ENCODE data around the gene RAPGEF2. TPM values are rescaled to one million over a fixed set of nuclear protein-coding genes. Genes with fewer than 3 reads are reported as not detected.
A peak's percentile ranks its signal among the peaks of the same experiment; 100 is the strongest.

The RAPGEF2 gene
- total and polyA plus RNA-seq, 9 donors, result 16.9 to 33.6 (median 22.7) TPM

GRCh38 chr4:159145318-159145991 lies 42.6 kb downstream of the RAPGEF2 start:
- WGBS (ENCODE audit: insufficient coverage), result 90% methylated on average over 2 of the region's 4 CpGs
- no peaks in the 10 kb centered on the region for H3K4me1 ChIP-seq (ENCODE audit: control insufficient read depth, insufficient read depth, low read length)
- H3K9me3 ChIP-seq (replicated peaks; ENCODE audit: control insufficient read depth, low read depth, low read length), result no peaks in the 10 kb centered on the region
- no peak overlapping the region for H3K27ac ChIP-seq (ENCODE audit: low read length)
- no peaks in the 10 kb centered on the region for H3K27me3 ChIP-seq (ENCODE audit: control insufficient read depth, insufficient read depth, low read length)
- H3K4me3 ChIP-seq (ENCODE audit: low read length), result no peak overlapping the region
- H3K36me3 ChIP-seq (ENCODE audit: control insufficient read depth, insufficient read depth, low read length), result no peaks in the 10 kb centered on the region
- no peak for DNase-seq

- no CpG with 5 or more reads among the region's 1 CpG for WGBS (ENCODE audit: insufficient coverage)
- H3K27ac ChIP-seq (ENCODE audit: low read length), result no peak overlapping the region
- H3K4me1 ChIP-seq (ENCODE audit: control insufficient read depth, insufficient read depth, low read length), result peaks cover 3% of the 10 kb centered on the region
- H3K9me3 ChIP-seq (replicated peaks; ENCODE audit: control insufficient read depth, low read depth, low read length), result no peaks in the 10 kb centered on the region
- no peak for DNase-seq
- no peaks in the 10 kb centered on the region for H3K36me3 ChIP-seq (ENCODE audit: control insufficient read depth, insufficient read depth, low read length)
- H3K27me3 ChIP-seq (ENCODE audit: control insufficient read depth, insufficient read depth, low read length), result no peaks in the 10 kb centered on the region
- no peak overlapping the region for H3K4me3 ChIP-seq (ENCODE audit: low read length)
These were observed 43.1 kb downstream of the RAPGEF2 start for GRCh38 chr4:159145992-159146330.

- Histone ChIP-seq H3K36me3 (ENCODE audit: control insufficient read depth, insufficient read depth, low read length) (no peaks in the 10 kb centered on the region), H3K4me1 (ENCODE audit: control insufficient read depth, insufficient read depth, low read length) (peaks cover 3% of the 10 kb centered on the region)
These were observed 43.6 kb downstream of the RAPGEF2 start for GRCh38 chr4:159146488-159146887.

GRCh38 chr4:159148441-159148840 lies 45.6 kb downstream of the RAPGEF2 start:
- peaks cover 3% of the 10 kb centered on the region for H3K4me1 ChIP-seq (ENCODE audit: control insufficient read depth, insufficient read depth, low read length)
- H3K9me3 ChIP-seq (replicated peaks; ENCODE audit: control insufficient read depth, low read depth, low read length), result no peaks in the 10 kb centered on the region
- no peaks in the 10 kb centered on the region for H3K27me3 ChIP-seq (ENCODE audit: control insufficient read depth, insufficient read depth, low read length)
- no peak overlapping the region for H3K4me3 ChIP-seq (ENCODE audit: low read length)
- WGBS (ENCODE audit: insufficient coverage), result no CpG with 5 or more reads among the region's 2 CpGs
- no peak overlapping the region for H3K27ac ChIP-seq (ENCODE audit: low read length)
- peak; percentile 37 for DNase-seq
- no peaks in the 10 kb centered on the region for H3K36me3 ChIP-seq (ENCODE audit: control insufficient read depth, insufficient read depth, low read length)

More at GRCh38 chr4:159146488-159146887, 43.6 kb downstream of the RAPGEF2 start:
- Histone ChIP-seq H3K4me3 (ENCODE audit: low read length) (no peak overlapping the region), H3K27me3 (ENCODE audit: control insufficient read depth, insufficient read depth, low read length) (no peaks in the 10 kb centered on the region), H3K27ac (ENCODE audit: low read length) (no peak overlapping the region), H3K9me3 (replicated peaks; ENCODE audit: control insufficient read depth, low read depth, low read length) (no peaks in the 10 kb centered on the region)
- no peak for DNase-seq

GRCh38 chr4:159149666-159150065 lies 46.8 kb downstream of the RAPGEF2 start:
- Histone ChIP-seq H3K36me3 (ENCODE audit: control insufficient read depth, insufficient read depth, low read length) (no peaks in the 10 kb centered on the region), H3K9me3 (replicated peaks; ENCODE audit: control insufficient read depth, low read depth, low read length) (no peaks in the 10 kb centered on the region), H3K27ac (ENCODE audit: low read length) (no peak overlapping the region), H3K4me3 (ENCODE audit: low read length) (no peak overlapping the region), H3K27me3 (ENCODE audit: control insufficient read depth, insufficient read depth, low read length) (no peaks in the 10 kb centered on the region), H3K4me1 (ENCODE audit: control insufficient read depth, insufficient read depth, low read length) (peaks cover 3% of the 10 kb centered on the region)
- DNase-seq, result no peak
- WGBS (ENCODE audit: insufficient coverage), result no CpG with 5 or more reads among the region's 1 CpG

GRCh38 chr4:159150396-159150795 lies 47.5 kb downstream of the RAPGEF2 start:
- peaks cover 3% of the 10 kb centered on the region for H3K4me1 ChIP-seq (ENCODE audit: control insufficient read depth, insufficient read depth, low read length)

GRCh38 chr4:159150821-159151390 lies 48.0 kb downstream of the RAPGEF2 start:
- H3K4me1 ChIP-seq (ENCODE audit: control insufficient read depth, insufficient read depth, low read length), result peaks cover 3% of the 10 kb centered on the region
- no peaks in the 10 kb centered on the region for H3K27me3 ChIP-seq (ENCODE audit: control insufficient read depth, insufficient read depth, low read length)
- WGBS (ENCODE audit: insufficient coverage), result 61% methylated on average over 3 of the region's 4 CpGs
- no peak for DNase-seq
- no peaks in the 10 kb centered on the region for H3K9me3 ChIP-seq (replicated peaks; ENCODE audit: control insufficient read depth, low read depth, low read length)
- no peaks in the 10 kb centered on the region for H3K36me3 ChIP-seq (ENCODE audit: control insufficient read depth, insufficient read depth, low read length)
- H3K4me3 ChIP-seq (ENCODE audit: low read length), result no peak overlapping the region
- no peak overlapping the region for H3K27ac ChIP-seq (ENCODE audit: low read length)

More at GRCh38 chr4:159150396-159150795, 47.5 kb downstream of the RAPGEF2 start:
- Histone ChIP-seq H3K27ac (ENCODE audit: low read length) (no peak overlapping the region), H3K9me3 (replicated peaks; ENCODE audit: control insufficient read depth, low read depth, low read length) (no peaks in the 10 kb centered on the region), H3K36me3 (ENCODE audit: control insufficient read depth, insufficient read depth, low read length) (no peaks in the 10 kb centered on the region), H3K4me3 (ENCODE audit: low read length) (no peak overlapping the region), H3K27me3 (ENCODE audit: control insufficient read depth, insufficient read depth, low read length) (no peaks in the 10 kb centered on the region)
- WGBS (ENCODE audit: insufficient coverage), result 80% methylated on average over 2 of the region's 5 CpGs
- no peak for DNase-seq

- H3K4me1 ChIP-seq (ENCODE audit: control insufficient read depth, insufficient read depth, low read length), result peaks cover 3% of the 10 kb centered on the region
- H3K36me3 ChIP-seq (ENCODE audit: control insufficient read depth, insufficient read depth, low read length), result no peaks in the 10 kb centered on the region
- 83% methylated on average over 1 of the region's 1 CpG for WGBS (ENCODE audit: insufficient coverage)
- H3K27ac ChIP-seq (ENCODE audit: low read length), result no peak overlapping the region
- no peak overlapping the region for H3K4me3 ChIP-seq (ENCODE audit: low read length)
- no peaks in the 10 kb centered on the region for H3K27me3 ChIP-seq (ENCODE audit: control insufficient read depth, insufficient read depth, low read length)
- DNase-seq, result no peak
- no peaks in the 10 kb centered on the region for H3K9me3 ChIP-seq (replicated peaks; ENCODE audit: control insufficient read depth, low read depth, low read length)
These were observed 48.8 kb downstream of the RAPGEF2 start for GRCh38 chr4:159151689-159152088.

GRCh38 chr4:159152181-159152580 lies 49.3 kb downstream of the RAPGEF2 start:
- WGBS (ENCODE audit: insufficient coverage), result 83% methylated on average over 1 of the region's 3 CpGs
- H3K27ac ChIP-seq (ENCODE audit: low read length), result no peak overlapping the region
- H3K4me1 ChIP-seq (ENCODE audit: control insufficient read depth, insufficient read depth, low read length), result peaks cover 3% of the 10 kb centered on the region
- no peaks in the 10 kb centered on the region for H3K36me3 ChIP-seq (ENCODE audit: control insufficient read depth, insufficient read depth, low read length)
- H3K4me3 ChIP-seq (ENCODE audit: low read length), result no peak overlapping the region
- H3K27me3 ChIP-seq (ENCODE audit: control insufficient read depth, insufficient read depth, low read length), result no peaks in the 10 kb centered on the region
- no peak for DNase-seq
- no peaks in the 10 kb centered on the region for H3K9me3 ChIP-seq (replicated peaks; ENCODE audit: control insufficient read depth, low read depth, low read length)

- Histone ChIP-seq H3K36me3 (ENCODE audit: control insufficient read depth, insufficient read depth, low read length) (no peaks in the 10 kb centered on the region), H3K27me3 (ENCODE audit: control insufficient read depth, insufficient read depth, low read length) (no peaks in the 10 kb centered on the region), H3K4me1 (ENCODE audit: control insufficient read depth, insufficient read depth, low read length) (peaks cover 3% of the 10 kb centered on the region), H3K9me3 (replicated peaks; ENCODE audit: control insufficient read depth, low read depth, low read length) (no peaks in the 10 kb centered on the region), H3K4me3 (ENCODE audit: low read length) (no peak overlapping the region), H3K27ac (ENCODE audit: low read length) (no peak overlapping the region)
- no peak for DNase-seq
- WGBS (ENCODE audit: insufficient coverage), result no CpG with 5 or more reads among the region's 4 CpGs
These were observed 50.8 kb downstream of the RAPGEF2 start for GRCh38 chr4:159153669-159154068.
